Measurements from ENCODE around the gene RAC3.

GRCh38 chr17:82015311-82015971 lies 16.0 kb upstream of the RAC3 start:
- TF ChIP-seq POLR2A (IDR thresholded peaks at IDR 0.05) (no peak), CTCF (IDR thresholded peaks at IDR 0.05) (no peak), POLR2AphosphoS5 (IDR thresholded peaks at IDR 0.05) (no peak)

Data from transverse colon (tissue), 4 donors.